Activated CD8-positive, alpha-beta memory T cell treated with anti-CD3 and anti-CD28 coated beads, Interleukin-2, amount 50 U/mL, for 24 hours (primary cell): ENCODE data around the gene SLC35F4.

ENCODE experiments used
- DNase-seq: peaks from one replicate; pipeline ENCODE4 v3.0.0-alpha.2; 2020; ENCODE audit errors: extremely low read depth

SLC35F4 gene

GRCh38 chr14:57848353-57848752 is 17.5 kb downstream of the SLC35F4 start:
- DNase-seq = no peak

GRCh38 chr14:57847706-57848105 is 18.2 kb downstream of the SLC35F4 start:
- DNase-seq = no peak

- DNase-seq = no peak
Observed at GRCh38 chr14:57847096-57847495, 18.8 kb downstream of the SLC35F4 start.

GRCh38 chr14:57846596-57846995 is 19.3 kb downstream of the SLC35F4 start:
- DNase-seq = no peak

- no peak for DNase-seq
Observed at GRCh38 chr14:57845802-57846531, 19.9 kb downstream of the SLC35F4 start.

GRCh38 chr14:57845316-57845715 is 20.6 kb downstream of the SLC35F4 start:
- no peak for DNase-seq

GRCh38 chr14:57837267-57837666 is 28.6 kb downstream of the SLC35F4 start:
- no peak for DNase-seq

GRCh38 chr14:57835766-57836165 is 30.1 kb downstream of the SLC35F4 start:
- no peak for DNase-seq

- no peak for DNase-seq
Observed at GRCh38 chr14:57834961-57835360, 30.9 kb downstream of the SLC35F4 start.

GRCh38 chr14:57834001-57834598 is 31.8 kb downstream of the SLC35F4 start:
- DNase-seq = no peak

GRCh38 chr14:57833323-57833722 is 32.6 kb downstream of the SLC35F4 start:
- no peak for DNase-seq

- DNase-seq = no peak
Observed at GRCh38 chr14:57831981-57832380, 33.9 kb downstream of the SLC35F4 start.

GRCh38 chr14:57828713-57829112 is 37.2 kb downstream of the SLC35F4 start:
- DNase-seq = no peak

GRCh38 chr14:57823015-57823660 is 42.8 kb downstream of the SLC35F4 start:
- DNase-seq = no peak

- no peak for DNase-seq
Observed at GRCh38 chr14:57822081-57822480, 43.8 kb downstream of the SLC35F4 start.

GRCh38 chr14:57820581-57820980 is 45.3 kb downstream of the SLC35F4 start:
- no peak for DNase-seq

GRCh38 chr14:57818511-57818910 is 47.4 kb downstream of the SLC35F4 start:
- no peak for DNase-seq

- DNase-seq = no peak
Observed at GRCh38 chr14:57816568-57817284, 49.2 kb downstream of the SLC35F4 start.

GRCh38 chr14:57814726-57815125 is 51.2 kb downstream of the SLC35F4 start:
- DNase-seq = no peak

- no peak for DNase-seq
Observed at GRCh38 chr14:57812741-57813140, 53.2 kb downstream of the SLC35F4 start.

GRCh38 chr14:57811998-57812546 is 53.8 kb downstream of the SLC35F4 start:
- no peak for DNase-seq

GRCh38 chr14:57809808-57810207 is 56.1 kb downstream of the SLC35F4 start:
- no peak for DNase-seq
